GM19238 (cell line): ENCODE results near the gene TMEM222.

Experiments
- DNase-seq: peaks from one replicate; pipeline ENCODE4 v3.0.0; 2011; ENCODE audit warnings: low spot score; ENCODE audit not compliant: insufficient read length

The TMEM222 gene

GRCh38 chr1:27358038-27358927, 36.3 kb downstream of the TMEM222 start:
- DNase-seq: no peak

- no peak for DNase-seq
Measured at GRCh38 chr1:27358928-27359313, 37.0 kb downstream of the TMEM222 start.

- no peak for DNase-seq
Measured at GRCh38 chr1:27359822-27360158, 37.8 kb downstream of the TMEM222 start.

GRCh38 chr1:27360159-27361043, 38.4 kb downstream of the TMEM222 start:
- DNase-seq: no peak

- DNase-seq: no peak
Measured at GRCh38 chr1:27361044-27361402, 39.1 kb downstream of the TMEM222 start.

- no peak for DNase-seq
Measured at GRCh38 chr1:27361553-27361952, 39.6 kb downstream of the TMEM222 start.

- DNase-seq: no peak
Measured at GRCh38 chr1:27363766-27364695, 42.1 kb downstream of the TMEM222 start.

GRCh38 chr1:27364696-27365371, 42.9 kb downstream of the TMEM222 start:
- no peak for DNase-seq

- peak; percentile 92 for DNase-seq
Measured at GRCh38 chr1:27365372-27366112, 43.6 kb downstream of the TMEM222 start.

GRCh38 chr1:27366113-27366410, 44.1 kb downstream of the TMEM222 start:
- peak; percentile 75 for DNase-seq

- no peak for DNase-seq
Measured at GRCh38 chr1:27366411-27367159, 44.6 kb downstream of the TMEM222 start, which contains the start of gene MAP3K6. MAP3K6 (minus strand) TSS chr1:27366961; CDS start chr1:27366597, 364 bp downstream.

GRCh38 chr1:27367160-27367650, 45.2 kb downstream of the TMEM222 start:
- DNase-seq: no peak

- no peak for DNase-seq
Measured at GRCh38 chr1:27368869-27369582, 47.1 kb downstream of the TMEM222 start.

- no peak for DNase-seq
Measured at GRCh38 chr1:27372022-27372807, 50.3 kb downstream of the TMEM222 start.

GRCh38 chr1:27372808-27373690, 51.1 kb downstream of the TMEM222 start:
- DNase-seq: no peak

- no peak for DNase-seq
Measured at GRCh38 chr1:27374362-27375086, 52.6 kb downstream of the TMEM222 start, which contains the start of gene FCN3. FCN3 (minus strand) TSS chr1:27374824; CDS start chr1:27374818, 6 bp downstream.
